ENCODE results near the gene OR8B2. TPM values are rescaled to one million over a fixed set of nuclear protein-coding genes. Genes with fewer than 3 reads are reported as not detected.
"Not testable (repeated sequence)": the region's sequence is repeated elsewhere in the genome, so short reads cannot be mapped to it uniquely, and the experiment has no call there.

OR8B2 gene
- total RNA-seq, 8 experiments from 2014 or later: 0.66 TPM; not detected in 7

DNA sequence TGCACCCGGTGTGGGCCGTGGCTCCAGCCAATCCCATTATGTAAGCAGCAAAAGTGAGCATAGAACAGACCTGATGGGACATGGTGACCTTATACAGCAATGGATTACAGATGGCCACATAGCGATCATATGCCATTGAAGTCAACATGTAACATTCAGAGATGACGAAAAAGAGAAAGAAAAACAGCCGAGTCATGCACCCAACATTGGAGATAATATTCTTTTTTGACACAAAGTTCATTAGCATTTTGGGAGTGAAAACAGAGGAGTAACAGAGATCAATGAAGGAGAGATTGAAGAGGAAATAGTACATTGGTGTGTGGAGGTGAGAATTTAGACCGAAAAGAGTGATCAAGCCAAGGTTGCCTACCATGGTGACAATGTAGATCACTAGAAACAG lies 1.4 kb downstream of the OR8B2 start:
- H3K4me1 ChIP-seq (replicated peaks in 1 of 2); H3K4me3 ChIP-seq; H3K27ac ChIP-seq; ATAC-seq (replicated peaks in 6 of 8); in situ Hi-C loops (cut with MboI; ENCODE audit: low pct_unique_long_range_greater_than_20kb in 2 of 9, low sequenced_read_pairs in 9 of 9, unreplicated experiment in 9 of 9): not testable (repeated sequence)
- WGBS, 10 experiments: 42 to 80% methylated on average over 1 to 2 of the region's 6 CpGs; no CpG with 5 or more reads in 8 of the 10 experiments

DNA sequence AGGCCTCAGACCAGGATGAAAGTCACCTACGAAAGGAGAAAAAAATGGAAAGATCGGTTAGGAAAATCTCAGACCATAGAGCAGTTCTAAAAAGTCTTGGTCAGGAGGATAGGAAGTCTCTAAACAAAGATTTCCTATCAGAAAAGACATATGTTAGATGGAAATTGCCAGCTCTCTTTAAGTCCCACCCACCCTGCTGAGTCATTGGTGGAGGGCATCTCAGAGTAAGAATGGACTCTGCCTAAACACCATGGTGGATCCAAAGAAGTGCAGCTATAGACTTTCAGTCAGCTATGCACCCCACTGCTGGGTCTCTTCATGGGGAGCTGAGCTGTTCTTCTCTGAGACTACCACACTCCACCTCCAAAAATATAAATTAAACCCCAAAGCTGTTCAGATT lies 3.7 kb downstream of the OR8B2 start:
- WGBS, 10 experiments: 75 to 100% (median 83%) methylated on average over 1 to 2 of the region's 2 CpGs; no CpG with 5 or more reads in 3 of the 10 experiments
- no peak for ATAC-seq (replicated peaks in 6 of 8)
- in situ Hi-C loops (cut with MboI; ENCODE audit: low pct_unique_long_range_greater_than_20kb in 2 of 9, low sequenced_read_pairs in 9 of 9, unreplicated experiment in 9 of 9): no loop called here
- Histone ChIP-seq H3K27ac (no peak overlapping the region), H3K4me3 (no peak overlapping the region), H3K4me1 (replicated peaks in 1 of 2) (no peaks in the 10 kb centered on the region)

DNA sequence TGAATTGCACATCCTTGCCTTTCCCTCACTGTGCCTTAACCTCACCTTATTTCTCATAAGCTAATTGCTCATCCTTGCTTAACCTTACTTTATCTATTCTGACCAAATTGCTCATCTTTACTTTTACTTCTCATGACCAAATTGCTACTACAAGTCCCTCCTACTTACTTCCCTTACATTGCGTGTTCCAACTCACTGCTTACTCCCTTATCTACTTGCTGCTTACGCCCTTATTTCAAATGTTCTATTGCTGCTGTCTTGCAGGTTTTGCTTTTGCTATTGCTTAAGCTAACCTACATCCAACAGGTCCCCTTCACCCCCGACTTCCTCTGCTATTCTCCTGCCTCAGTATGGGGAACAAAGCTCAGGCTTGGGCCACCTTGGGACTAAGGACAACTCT lies 8.0 kb downstream of the OR8B2 start:
- 0 to 88% (median 62%) methylated on average over 2 to 3 of the region's 3 CpGs for WGBS, 10 experiments
- Histone ChIP-seq H3K4me3 (no peak overlapping the region), H3K27ac (no peak overlapping the region), H3K4me1 (replicated peaks in 1 of 2) (peaks cover 0 to 7% of the 10 kb centered on the region in 2 donors)
- in situ Hi-C loops (cut with MboI; ENCODE audit: low pct_unique_long_range_greater_than_20kb in 2 of 9, low sequenced_read_pairs in 9 of 9, unreplicated experiment in 9 of 9): no loop called here
- no peak for ATAC-seq (replicated peaks in 6 of 8)

DNA sequence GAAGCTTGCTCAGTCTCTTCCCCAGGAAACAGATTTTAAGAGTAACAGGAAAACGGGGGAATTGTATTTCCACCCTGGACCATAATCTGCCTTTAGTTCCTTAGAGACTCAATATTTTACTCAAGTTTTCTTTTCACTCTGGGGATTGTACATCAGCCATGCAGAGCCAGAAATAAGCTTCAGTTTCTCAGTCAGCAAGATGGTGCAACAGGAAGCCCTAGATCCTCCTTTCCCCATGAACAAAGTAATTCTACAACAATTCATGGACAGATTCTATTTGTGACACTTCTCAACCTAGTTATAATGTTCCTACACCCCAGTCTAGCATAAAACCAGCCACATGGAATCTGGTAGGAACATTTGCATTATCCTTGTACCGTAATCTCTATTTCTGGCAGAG lies 24.7 kb downstream of the OR8B2 start:
- ATAC-seq (replicated peaks in 6 of 8): no peak
- H3K27ac ChIP-seq: no peak overlapping the region
- 0 to 63% (median 10%) methylated on average over 1 to 2 of the region's 2 CpGs; no CpG with 5 or more reads in 2 of the 10 experiments for WGBS, 10 experiments
- no peaks in the 10 kb centered on the region for H3K4me1 ChIP-seq (replicated peaks in 1 of 2)
- in situ Hi-C loops (cut with MboI; ENCODE audit: low pct_unique_long_range_greater_than_20kb in 2 of 9, low sequenced_read_pairs in 9 of 9, unreplicated experiment in 9 of 9): no loop called here
- no peak overlapping the region for H3K4me3 ChIP-seq

DNA sequence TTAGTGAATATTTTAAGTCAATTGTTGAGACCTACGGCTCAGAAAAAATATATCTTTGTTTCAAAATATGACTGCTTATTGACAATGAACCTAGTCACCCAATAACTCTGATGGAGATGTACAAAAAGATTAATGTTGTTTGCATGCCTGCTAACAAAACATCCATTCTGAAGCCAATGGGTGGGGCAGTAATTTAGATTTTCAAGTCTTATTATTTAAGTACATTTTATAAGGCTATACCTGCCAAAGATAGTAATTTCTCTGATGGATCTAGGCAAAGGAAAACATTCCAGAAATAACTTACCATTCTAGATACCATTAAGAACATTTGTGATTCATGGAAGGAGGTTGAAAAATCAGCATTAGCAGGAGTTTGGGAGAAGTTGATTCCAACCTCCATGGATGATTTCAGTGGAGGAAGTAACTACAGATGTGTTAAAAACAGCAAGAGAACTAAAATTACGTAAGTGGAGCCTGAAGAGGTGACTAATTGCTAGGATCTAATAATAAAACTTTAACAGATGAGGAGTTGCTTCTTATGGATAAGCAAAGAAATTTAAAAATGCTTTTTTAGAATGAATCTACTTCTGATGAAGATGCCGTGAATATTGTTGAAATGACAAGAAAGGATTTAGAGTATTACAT lies 37.9 kb downstream of the OR8B2 start:
- WGBS, 10 experiments: 0 to 90% (median 26%) methylated on average over 2 to 3 of the region's 3 CpGs
- Histone ChIP-seq H3K4me3 (no peak overlapping the region), H3K4me1 (replicated peaks in 1 of 2) (no peaks in the 10 kb centered on the region), H3K27ac (no peak overlapping the region)
- no peak for ATAC-seq (replicated peaks in 6 of 8)
- in situ Hi-C loops (cut with MboI; ENCODE audit: low pct_unique_long_range_greater_than_20kb in 2 of 9, low sequenced_read_pairs in 9 of 9, unreplicated experiment in 9 of 9): no loop called here

DNA sequence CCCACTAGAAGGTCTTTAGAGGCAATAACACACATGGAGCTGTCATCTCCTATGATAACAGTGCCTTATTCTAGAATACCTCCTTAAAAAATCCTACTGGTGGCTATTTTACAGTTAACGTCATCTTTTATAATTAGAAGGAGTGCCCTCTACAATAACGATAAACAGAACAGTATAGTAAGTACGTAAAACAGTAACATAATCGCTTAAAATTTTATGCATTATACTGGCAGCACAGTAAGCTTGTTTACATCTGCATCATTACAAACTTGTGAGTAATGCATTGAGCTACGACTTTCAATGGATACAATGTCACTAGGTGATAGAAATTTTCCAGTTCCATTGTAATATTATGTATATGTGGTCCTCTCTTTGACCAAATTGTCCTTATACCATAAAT lies 40.0 kb downstream of the OR8B2 start:
- in situ Hi-C loops (cut with MboI; ENCODE audit: low pct_unique_long_range_greater_than_20kb in 2 of 9, low sequenced_read_pairs in 9 of 9, unreplicated experiment in 9 of 9): no loop called here
- no peak for ATAC-seq (replicated peaks in 6 of 8)
- no peaks in the 10 kb centered on the region for H3K4me1 ChIP-seq (replicated peaks in 1 of 2)
- H3K27ac ChIP-seq: no peak overlapping the region
- H3K4me3 ChIP-seq: no peak overlapping the region
- WGBS, 10 experiments: 21 to 100% (median 73%) methylated on average over 2 to 5 of the region's 5 CpGs; no CpG with 5 or more reads in 1 of the 10 experiments

DNA sequence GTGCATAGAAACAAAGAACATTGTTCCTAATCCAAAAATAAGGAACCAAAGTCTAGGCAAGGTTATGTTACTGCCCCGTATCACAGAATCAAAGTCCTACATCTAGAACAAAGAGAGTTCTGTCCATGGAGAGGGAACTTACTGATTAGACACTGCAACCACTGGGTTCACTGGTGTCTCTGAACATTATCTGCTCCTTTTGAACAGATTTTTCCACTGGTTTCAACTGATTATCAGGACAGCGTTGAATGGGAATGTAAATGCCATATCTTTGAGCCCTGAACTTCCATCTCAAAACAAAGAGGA lies 44.2 kb downstream of the OR8B2 start:
- no peak overlapping the region for H3K4me3 ChIP-seq
- in situ Hi-C loops (cut with MboI; ENCODE audit: low pct_unique_long_range_greater_than_20kb in 2 of 9, low sequenced_read_pairs in 9 of 9, unreplicated experiment in 9 of 9): no loop called here
- WGBS, 10 experiments: 0 to 100% (median 80%) methylated on average over 1 to 2 of the region's 2 CpGs; no CpG with 5 or more reads in 2 of the 10 experiments

DNA sequence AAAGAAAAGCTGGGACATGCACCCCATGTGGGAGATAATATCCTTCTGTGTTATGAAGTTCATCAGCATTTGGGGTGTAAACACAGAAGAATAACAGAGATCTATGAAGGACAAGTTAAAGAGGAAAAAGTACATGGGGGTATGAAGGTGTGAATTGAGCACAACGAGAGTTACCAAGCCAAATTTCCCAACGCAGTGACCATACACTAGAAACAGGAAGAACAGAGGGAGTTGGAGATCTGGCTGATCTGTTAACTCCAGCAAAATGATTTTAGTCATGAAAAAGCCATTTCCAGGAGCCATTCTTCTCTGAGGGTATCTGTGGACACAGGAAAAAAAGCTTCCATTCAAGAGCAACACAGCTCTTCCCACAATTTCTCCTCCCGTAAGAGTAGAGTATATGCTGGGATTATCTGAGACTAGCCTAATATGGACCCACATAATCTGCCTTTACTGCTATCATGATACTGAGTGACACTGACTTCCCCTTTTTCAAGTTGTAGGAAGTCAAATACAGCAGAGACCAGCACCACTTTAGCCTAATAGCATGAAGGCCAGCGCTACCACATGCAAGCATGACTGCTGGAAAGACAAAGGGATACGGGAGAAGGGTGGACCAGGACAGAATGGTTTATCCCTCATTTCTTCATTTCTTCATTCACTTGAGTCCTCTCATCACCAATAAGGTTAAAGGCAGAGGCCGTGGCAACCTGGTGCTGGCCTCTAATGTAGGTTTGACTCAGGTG lies 44.7 kb downstream of the OR8B2 start:
- in situ Hi-C loops (cut with MboI; ENCODE audit: low pct_unique_long_range_greater_than_20kb in 2 of 9, low sequenced_read_pairs in 9 of 9, unreplicated experiment in 9 of 9): no loop called here
- no peak for ATAC-seq (replicated peaks in 6 of 8)
- Histone ChIP-seq H3K4me1 (replicated peaks in 1 of 2) (no peaks in the 10 kb centered on the region), H3K4me3 (no peak overlapping the region), H3K27ac (no peak overlapping the region)
- WGBS, 10 experiments: 0 to 96% (median 47%) methylated on average over 2 to 6 of the region's 6 CpGs; no CpG with 5 or more reads in 1 of the 10 experiments

More for the DNA sequence above, 44.2 kb downstream of the OR8B2 start:
- H3K27ac ChIP-seq: no peak overlapping the region
- ATAC-seq (replicated peaks in 6 of 8): no peak
- no peaks in the 10 kb centered on the region for H3K4me1 ChIP-seq (replicated peaks in 1 of 2)

Other genes starting within 250 kb of the OR8B2 start
- under 1 TPM in 3 of 8 experiments, not detected in 5; 0.17 to 0.43 (median 0.28) TPM for gene OR10D3, start 201.2 kb downstream of the OR8B2 start, total RNA-seq
- gene OR8G1, start 143.4 kb downstream of the OR8B2 start, total RNA-seq: under 1 TPM in 5 of 8 experiments, not detected in 3; 0.05 to 0.29 (median 0.14) TPM
- under 1 TPM in 4 of 8 experiments, not detected in 4; 0.27 to 0.59 (median 0.30) TPM for gene OR8G5, start 128.1 kb downstream of the OR8B2 start, total RNA-seq
- gene OR8D1, start 70.5 kb downstream of the OR8B2 start, total RNA-seq: under 1 TPM in 5 of 8 experiments, not detected in 3; 0.05 to 0.66 (median 0.18) TPM
- under 1 TPM in 2 of 8 experiments, not detected in 6; 0.42 to 0.76 TPM for gene OR8D2, start 64.3 kb downstream of the OR8B2 start, total RNA-seq
- gene OR8B3, start 14.5 kb upstream of the OR8B2 start, total RNA-seq: under 1 TPM in 2 of 8 experiments, not detected in 6; 0.09 to 0.33 TPM
- gene OR8B4, start 40.4 kb upstream of the OR8B2 start, total RNA-seq: under 1 TPM in 1 of 8 experiments, not detected in 7; 0.38 TPM
- under 1 TPM in 5 of 8 experiments, not detected in 3; 0.04 to 0.76 (median 0.14) TPM for gene OR8B8, start 61.2 kb upstream of the OR8B2 start, total RNA-seq
- gene OR8B12, start 159.2 kb upstream of the OR8B2 start, total RNA-seq: 1 to 10 TPM in 1 of 8 experiments, under 1 TPM in 3, not detected in 4; 0.25 to 1.2 (median 0.40) TPM
- under 1 TPM in 5 of 8 experiments, not detected in 3; 0.04 to 0.66 (median 0.23) TPM for gene OR8A1, start 185.5 kb upstream of the OR8B2 start, total RNA-seq
- under 1 TPM in 2 of 8 experiments, not detected in 6; 0.33 to 0.42 TPM for gene PANX3, start 226.9 kb upstream of the OR8B2 start, total RNA-seq
- 10 to 100 TPM; 16.8 to 49.6 (median 25.9) TPM for gene TBRG1, start 238.4 kb upstream of the OR8B2 start, total RNA-seq

All from motor neuron (in vitro differentiated cells).